Measurements from ENCODE around the gene SELP. TPM values are rescaled to one million over a fixed set of nuclear protein-coding genes. Genes with fewer than 3 reads are reported as not detected.

SELP gene
- total and polyA plus RNA-seq, 2 of the 8 experiments (the other 6 are each of a cell fraction or from before 2014, with no cell fraction given) = not detected

- H3K27ac ChIP-seq (ENCODE audit: low read depth, low read length) = no peak overlapping the region
- H3K4me3 ChIP-seq (ENCODE audit: extremely low read depth in 1 of 4, insufficient read depth in 2 of 4, low read depth in 3 of 4, low read length in 4 of 4) = no peak overlapping the region
- no peak overlapping the region for H3K18ac ChIP-seq (ENCODE audit: extremely low read depth, low read length)
- CTCF ChIA-PET (ENCODE audit: partially characterized antibody) = interaction anchor here (0.9 kb wide), 1 partner anchor 40 kb away, joined by 5 read pairs; no protein-coding TSS in a partner anchor
- no peaks in the 10 kb centered on the region for H3K36me3 ChIP-seq (ENCODE audit: control insufficient read depth in 2 of 4, insufficient read depth in 4 of 4, low read length in 3 of 4)
- TF ChIP-seq CTCF (IDR thresholded peaks at IDR 0.05; ENCODE audit: control extremely low read depth in 1 of 3, insufficient read depth in 1 of 3, low read depth in 1 of 3, low read length in 3 of 3) (no peak), ASH2L (IDR thresholded peaks at IDR 0.05; ENCODE audit: low read length) (no peak), SP1 (IDR thresholded peaks at IDR 0.05; ENCODE audit: low read depth, low read length) (no peak), MAX (IDR thresholded peaks at IDR 0.05) (no peak), SP4 (IDR thresholded peaks at IDR 0.05; ENCODE audit: low read length) (no peak), POLR2A (IDR thresholded peaks at IDR 0.05; ENCODE audit: control extremely low read depth in 1 of 2, low read depth in 2 of 2, low read length in 2 of 2) (no peak), TAF1 (IDR thresholded peaks at IDR 0.05; ENCODE audit: low read depth, low read length) (no peak)
- no peak overlapping the region for H2BK15ac ChIP-seq (ENCODE audit: low read length)
- no peak overlapping the region for H2BK20ac ChIP-seq (ENCODE audit: low read length)
- H3K4ac ChIP-seq (replicated peaks; ENCODE audit: insufficient read length, low read depth, low read length) = no peak overlapping the region
- no peaks in the 10 kb centered on the region for H3K79me2 ChIP-seq (ENCODE audit: control insufficient read depth in 1 of 2, insufficient read depth in 2 of 2, low read length in 2 of 2)
- no peak for DNase-seq (ENCODE audit: low read depth in 1 of 2, low spot score in 2 of 2)
- no peaks in the 10 kb centered on the region for H3K9me3 ChIP-seq (ENCODE audit: insufficient read depth in 2 of 2, low read depth in 1 of 2, low read length in 1 of 2)
- peaks cover 0 to 2% (median under 1%) of the 10 kb centered on the region in 4 experiments; a peak in 3 of 7 replicates for H3K4me1 ChIP-seq (replicated peaks in 1 of 4; ENCODE audit: control insufficient read depth in 3 of 4, insufficient read depth in 4 of 4, low read length in 3 of 4)
- H4K91ac ChIP-seq (replicated peaks; ENCODE audit: insufficient read length, low read length) = no peak overlapping the region
- WGBS, 2 experiments (ENCODE audit: extremely low coverage in 1 of 2, insufficient coverage in 1 of 2, insufficient read length in 1 of 2, insufficient replicate concordance in 2 of 2, low coverage in 1 of 2, low lambda C conversion rate in 2 of 2, missing lambda C conversion rate in 1 of 2) = 96% methylated on average over 5 of the region's 5 CpGs; no CpG with 5 or more reads in 1 of the 2 experiments
- no peak overlapping the region for H2AFZ ChIP-seq (ENCODE audit: low read length)
- no peak overlapping the region for H3K4me2 ChIP-seq (ENCODE audit: insufficient read depth in 1 of 2, low read depth in 2 of 2, low read length in 2 of 2)
- H3K23ac ChIP-seq (ENCODE audit: insufficient read length) = no peak overlapping the region
- H3K79me1 ChIP-seq (ENCODE audit: low read depth, low read length) = no peaks in the 10 kb centered on the region
- no peak overlapping the region for H3K9ac ChIP-seq (replicated peaks in 1 of 4; ENCODE audit: extremely low read depth in 1 of 4, low read depth in 3 of 4, low read length in 3 of 4)
- H4K5ac ChIP-seq (ENCODE audit: insufficient read length, low read depth, low read length) = no peak overlapping the region
- H3K23me2 ChIP-seq (ENCODE audit: low read depth, low read length) = no peaks in the 10 kb centered on the region
- H2AK5ac ChIP-seq (ENCODE audit: low read depth, low read length) = no peak overlapping the region
- no peak overlapping the region for H2BK12ac ChIP-seq (ENCODE audit: low read depth, low read length)
- FAIRE-seq = no peak
- H2BK5ac ChIP-seq (ENCODE audit: low read depth, low read length) = no peak overlapping the region
- POLR2A ChIA-PET (ENCODE audit: partially characterized antibody) = no interaction called here
- H3K56ac ChIP-seq (replicated peaks; ENCODE audit: insufficient read length, low read depth, low read length) = no peak overlapping the region
- H4K8ac ChIP-seq (ENCODE audit: extremely low read depth, insufficient read depth, low read length) = no peak overlapping the region
- no peak overlapping the region for H3K14ac ChIP-seq (ENCODE audit: insufficient read length)
- no peaks in the 10 kb centered on the region; a peak in 1 of 7 replicates for H3K27me3 ChIP-seq (replicated peaks in 1 of 4; ENCODE audit: control insufficient read depth in 3 of 4, extremely low read depth in 1 of 4, insufficient read depth in 3 of 4, low read length in 3 of 4)
- H4K20me1 ChIP-seq (replicated peaks in 1 of 2; ENCODE audit: control insufficient read depth in 1 of 2, insufficient read depth in 2 of 2, low read length in 2 of 2) = no peaks in the 10 kb centered on the region
- H2BK120ac ChIP-seq (replicated peaks; ENCODE audit: low read depth, low read length) = no peak overlapping the region
Measured at GRCh38 chr1:169590932-169591331, 39.0 kb downstream of the SELP start.
